Adrenal gland (tissue), 12 donors: ENCODE data around the gene RPS2. TPM values are rescaled to one million over a fixed set of nuclear protein-coding genes. Genes with fewer than 3 reads are reported as not detected.

ENCODE experiments used
- DNase-seq, 7 donors: peaks; one replicate each; pipeline ENCODE4 v3.0.0-alpha.2; 2019 to 2020
- H3K27ac ChIP-seq, 5 donors: fragments of 200-600 bp; sonication (generic) in 4 of 5; 1 replicate in 3 of 5; 2 replicates in 2 of 5; pipeline versions ENCODE4 v1.5.1 to v1.8.0; 2016 to 2020; ENCODE audit warnings: mild to moderate bottlenecking in 1 of 5
- H3K27me3 ChIP-seq: fragments of 200-600 bp; 2 replicates; pipeline ENCODE4 v1.8.0; 2021
- H3K36me3 ChIP-seq, 2 donors: fragments of 200-600 bp; replicated peaks in 1 of 2; 1 replicate in 1 of 2; 2 replicates in 1 of 2; pipeline versions ENCODE4 v1.5.1 to v1.8.0; 2018 to 2022
- H3K4me1 ChIP-seq, 2 donors: fragments of 200-600 bp; replicated peaks in 1 of 2; 1 replicate in 1 of 2; 2 replicates in 1 of 2; pipeline versions ENCODE4 v1.5.1 to v1.8.0; 2018 to 2021
- H3K4me3 ChIP-seq, 4 donors: fragments of 200-600 bp; sonication (generic) in 3 of 4; one replicate each; pipeline ENCODE4 v1.5.1; 2016 to 2018
- H3K9me3 ChIP-seq, 3 donors: fragments of 200-600 bp; sonication (generic) in 1 of 3; replicated peaks in 1 of 3; 1 replicate in 2 of 3; 2 replicates in 1 of 3; pipeline versions ENCODE4 v1.5.1 to v1.8.0; 2016 to 2021
- CTCF ChIP-seq, 6 experiments: fragments of 450-650 bp in 4 of 6; fragments of 200-600 bp in 2 of 6; sonication (generic) in 1 of 6; IDR thresholded peaks; 1 replicate in 5 of 6; 2 replicates in 1 of 6; pipeline versions ENCODE4 v1.5.1 to v1.8.0; 2016 to 2021; ENCODE audit warnings: antibody characterized with exemption in 6 of 6, mild to moderate bottlenecking in 2 of 6, moderate library complexity in 1 of 6
- POLR2A ChIP-seq, 2 donors: fragments of 450-650 bp; IDR thresholded peaks; one replicate each; pipeline ENCODE4 v1.6.1; 2017; ENCODE audit warnings: antibody characterized with exemption in 2 of 2, mild to moderate bottlenecking in 2 of 2, moderate library complexity in 1 of 2
- WGBS, 4 donors: extraction: QIAGEN DNeasy Blood & Tissue Kit in 2 of 4; methylation state at CpG; one replicate each; pipeline versions ENCODE4 v1.1.5 to v1.1.7; 2013 to 2017; 5-methylcytosine and 5-hydroxymethylcytosine counted together
- intact Hi-C, 2 donors: fragments of 100-400 bp; cut with DNase I; formaldehyde crosslinking; loops; one replicate each; pipeline versions ENCODE4 v1.14.1 to v1.15.0; 2022 to 2023
- polyA plus RNA-seq, 3 donors: library from polyadenylated mRNA; stranded (reverse); fragments of 200-250 nt in 2 of 3; fragments of 350-450 nt in 1 of 3; fragmentation: Illumina TruSeq in 1 of 3; extraction: RNeasy Lipid Tissue Mini Kit (QIAGEN cat#74804) in 1 of 3; gene quantifications; one replicate each; pipeline ENCODE4 v1.2.3, GENCODE V29; 2013 to 2014
- total RNA-seq, 9 donors: library from RNA; depleted of rRNA in 4 of 9; stranded (reverse); fragments of >200 nt in 4 of 9; fragments of 120-200 nt in 1 of 9; fragmentation: NEBNext Ultra II Directional in 1 of 9; extraction: Animal tissue kit (Norgen Biotek cat#: 25700) in 1 of 9; gene quantifications; one replicate each; pipeline versions ENCODE4 v1.1.0 to v1.2.4, GENCODE V29; 2013 to 2023
- donor health status: healthy with polysubstance abuse.
- donor health status: Bipolar disorder and iron deficiency.
- donor health status: DM: yes; HTN: yes; CAD: no.
- donor health status: DM: no; HTN: no; CAD: no.
- donor health status: DM: no; HTN: no; CAD: no.
- donor health status: DM: yes; HTN: yes; CAD: no.

Gene RPS2
- total and polyA plus RNA-seq, 12 donors: 1,045 to 4,016 (median 1,739) TPM

GRCh38 chr16:1917056-1917664 lies 47.5 kb downstream of the RPS2 start:
- no peaks in the 10 kb centered on the region for H3K36me3 ChIP-seq
- H3K4me3 ChIP-seq: no peak overlapping the region
- 2 to 6% (median 3%) methylated on average over 8 to 22 of the region's 22 CpGs for WGBS, 4 donors
- no peak for DNase-seq
- no peak overlapping the region for H3K27ac ChIP-seq
- intact Hi-C loops: no loop called here
- H3K27me3 ChIP-seq: peaks cover 49% of the 10 kb centered on the region
- TF ChIP-seq CTCF (IDR thresholded peaks at IDR 0.05) (no peak), POLR2A (IDR thresholded peaks at IDR 0.05) (no peak)
- no peaks in the 10 kb centered on the region for H3K4me1 ChIP-seq
- no peaks in the 10 kb centered on the region for H3K9me3 ChIP-seq

GRCh38 chr16:1916640-1916990 lies 48.0 kb downstream of the RPS2 start:
- no peak for TF ChIP-seq POLR2A (IDR thresholded peaks at IDR 0.05)
- no peak for TF ChIP-seq CTCF (IDR thresholded peaks at IDR 0.05)
- peaks cover 46% of the 10 kb centered on the region for H3K27me3 ChIP-seq
- intact Hi-C loops: no loop called here

GRCh38 chr16:1915732-1916639 lies 48.6 kb downstream of the RPS2 start:
- peaks cover 40% of the 10 kb centered on the region for H3K27me3 ChIP-seq

More at GRCh38 chr16:1916640-1916990, 48.0 kb downstream of the RPS2 start:
- H3K4me3 ChIP-seq: no peak overlapping the region
- no peaks in the 10 kb centered on the region for H3K9me3 ChIP-seq
- no peaks in the 10 kb centered on the region for H3K4me1 ChIP-seq
- H3K27ac ChIP-seq: no peak overlapping the region
- DNase-seq: no peak
- WGBS, 4 donors: 0 to 21% (median 9%) methylated on average over 1 to 5 of the region's 5 CpGs
- H3K36me3 ChIP-seq: no peaks in the 10 kb centered on the region

More at GRCh38 chr16:1915732-1916639, 48.6 kb downstream of the RPS2 start:
- DNase-seq: no peak
- H3K36me3 ChIP-seq: no peaks in the 10 kb centered on the region
- H3K4me1 ChIP-seq: no peaks in the 10 kb centered on the region
- no peak overlapping the region for H3K27ac ChIP-seq
- H3K9me3 ChIP-seq: no peaks in the 10 kb centered on the region
- WGBS, 4 donors: 57 to 66% (median 60%) methylated on average over 8 to 25 of the region's 25 CpGs
- intact Hi-C loops: no loop called here
- no peak overlapping the region for H3K4me3 ChIP-seq
- TF ChIP-seq CTCF (IDR thresholded peaks at IDR 0.05): no peak
- TF ChIP-seq POLR2A (IDR thresholded peaks at IDR 0.05): no peak
